Activated CD4-positive, alpha-beta memory T cell treated with anti-CD3 and anti-CD28 coated beads for 36 hours (primary cell): Measurements from ENCODE around the gene MYOF. TPM values are rescaled to one million over a fixed set of nuclear protein-coding genes. Genes with fewer than 3 reads are reported as not detected.

Source experiments
- CTCF ChIA-PET: fragments of 350-600 bp; sonication (Branson Sonifier 250); formaldehyde crosslinking; loops from one replicate; lab custom pipeline; 2021; ENCODE audit warnings: antibody characterized with exemption, inconsistent platforms; lab: Charles Lee
- POLR2A ChIA-PET: fragments of 350-600 bp; sonication (Branson Sonifier 250); formaldehyde crosslinking; loops from one replicate; lab custom pipeline; 2021; ENCODE audit warnings: antibody characterized with exemption; lab: Charles Lee
- DNase-seq: peaks from one replicate; pipeline ENCODE4 v3.0.0-alpha.2; 2020
- H3K27ac Mint-ChIP-seq: one replicate; pipeline ENCODE4 v1.8.0; 2021; ENCODE audit warnings: mixed read lengths
- H3K27me3 Mint-ChIP-seq: one replicate; pipeline ENCODE4 v1.8.0; 2021; ENCODE audit warnings: mixed read lengths
- H3K36me3 Mint-ChIP-seq: one replicate; pipeline ENCODE4 v1.8.0; 2021; ENCODE audit warnings: mixed read lengths
- H3K4me1 Mint-ChIP-seq: one replicate; pipeline ENCODE4 v1.8.0; 2021; ENCODE audit warnings: low read depth, mixed read lengths
- H3K4me3 Mint-ChIP-seq: one replicate; pipeline ENCODE4 v1.8.0; 2021; ENCODE audit warnings: mild to moderate bottlenecking, mixed read lengths
- H3K9me3 Mint-ChIP-seq: one replicate; pipeline ENCODE4 v1.8.0; 2021; ENCODE audit warnings: mixed read lengths
- intact Hi-C: fragments of 100-400 bp; cut with micrococcal nuclease; formaldehyde crosslinking; loops from one replicate; pipeline ENCODE4 v1.15.1; 2023
- total RNA-seq, 2 experiments: library from RNA; stranded (reverse); gene quantifications; one replicate each; pipeline ENCODE4 v1.2.3, GENCODE V29; 2021

MYOF gene
- total RNA-seq, 2 experiments from 2014 or later: 49.3 to 49.7 TPM

GRCh38 chr10:93280699-93281366 lies 201.3 kb downstream of the MYOF start:
- DNase-seq: no peak
- ChIA-PET CTCF (interaction anchor here (0.6 to 1.3 kb wide), 5 partner anchors 9 to 315 kb away, joined by 3 to 4 read pairs (median 4); no protein-coding TSS in a partner anchor), POLR2A (no interaction called here)
- H3K4me3 Mint-ChIP-seq: no peak overlapping the region
- intact Hi-C loops: loop anchor here (10.0 kb wide), 1 partner anchor 316 kb away; no protein-coding TSS in a partner anchor
- H3K36me3 Mint-ChIP-seq: no peaks in the 10 kb centered on the region
- no peaks in the 10 kb centered on the region for H3K4me1 Mint-ChIP-seq
- no peaks in the 10 kb centered on the region for H3K9me3 Mint-ChIP-seq
- H3K27ac Mint-ChIP-seq: no peak overlapping the region
- H3K27me3 Mint-ChIP-seq: no peaks in the 10 kb centered on the region

GRCh38 chr10:93280121-93280698 lies 201.9 kb downstream of the MYOF start:
- POLR2A ChIA-PET: no interaction called here
- DNase-seq: no peak
- intact Hi-C loops: loop anchor here (10.0 kb wide), 1 partner anchor 315 kb away; no protein-coding TSS in a partner anchor
- H3K4me1 Mint-ChIP-seq: no peaks in the 10 kb centered on the region
- H3K4me3 Mint-ChIP-seq: no peak overlapping the region
- CTCF ChIA-PET: interaction anchor here (0.8 to 1.3 kb wide), 4 partner anchors 10 to 315 kb away, joined by 3 to 4 read pairs (median 4); no protein-coding TSS in a partner anchor
- H3K9me3 Mint-ChIP-seq: no peaks in the 10 kb centered on the region
- no peaks in the 10 kb centered on the region for H3K36me3 Mint-ChIP-seq
- H3K27me3 Mint-ChIP-seq: no peaks in the 10 kb centered on the region
- H3K27ac Mint-ChIP-seq: no peak overlapping the region

GRCh38 chr10:93277360-93277759 lies 204.8 kb downstream of the MYOF start:
- no peaks in the 10 kb centered on the region for H3K9me3 Mint-ChIP-seq
- no peaks in the 10 kb centered on the region for H3K27me3 Mint-ChIP-seq
- ChIA-PET POLR2A (no interaction called here), CTCF (no interaction called here)
- DNase-seq: no peak
- H3K27ac Mint-ChIP-seq: no peak overlapping the region
- H3K4me1 Mint-ChIP-seq: no peaks in the 10 kb centered on the region
- no peaks in the 10 kb centered on the region for H3K36me3 Mint-ChIP-seq
- intact Hi-C loops: no loop called here
- no peak overlapping the region for H3K4me3 Mint-ChIP-seq

GRCh38 chr10:93274419-93274818 lies 207.7 kb downstream of the MYOF start:
- POLR2A ChIA-PET: no interaction called here
- H3K4me3 Mint-ChIP-seq: no peak overlapping the region
- no peaks in the 10 kb centered on the region for H3K4me1 Mint-ChIP-seq
- H3K27ac Mint-ChIP-seq: no peak overlapping the region
- CTCF ChIA-PET: no interaction called here
- DNase-seq: no peak
- intact Hi-C loops: no loop called here
- H3K9me3 Mint-ChIP-seq: peaks cover 4% of the 10 kb centered on the region
- H3K36me3 Mint-ChIP-seq: no peaks in the 10 kb centered on the region
- no peaks in the 10 kb centered on the region for H3K27me3 Mint-ChIP-seq

- POLR2A ChIA-PET: no interaction called here
- H3K27ac Mint-ChIP-seq: no peak overlapping the region
Observed at GRCh38 chr10:93272884-93273675, 209.1 kb downstream of the MYOF start.

GRCh38 chr10:93271347-93271746 lies 210.8 kb downstream of the MYOF start:
- Mint-ChIP-seq H3K4me1 (peaks cover 21% of the 10 kb centered on the region), H3K36me3 (no peaks in the 10 kb centered on the region), H3K4me3 (no peak overlapping the region), H3K27me3 (no peaks in the 10 kb centered on the region), H3K9me3 (peaks cover 8% of the 10 kb centered on the region), H3K27ac (no peak overlapping the region)
- no peak for DNase-seq
- intact Hi-C loops: no loop called here
- ChIA-PET POLR2A (no interaction called here), CTCF (no interaction called here)

More at GRCh38 chr10:93272884-93273675, 209.1 kb downstream of the MYOF start:
- peaks cover 7% of the 10 kb centered on the region for H3K4me1 Mint-ChIP-seq
- DNase-seq: no peak
- CTCF ChIA-PET: interaction anchor here (0.6 kb wide), 1 partner anchor 28 kb away, joined by 3 read pairs; no protein-coding TSS in a partner anchor
- no peaks in the 10 kb centered on the region for H3K36me3 Mint-ChIP-seq
- no peaks in the 10 kb centered on the region for H3K27me3 Mint-ChIP-seq
- intact Hi-C loops: no loop called here
- peaks cover 8% of the 10 kb centered on the region for H3K9me3 Mint-ChIP-seq
- no peak overlapping the region for H3K4me3 Mint-ChIP-seq

GRCh38 chr10:93269281-93269680 lies 212.9 kb downstream of the MYOF start:
- H3K27ac Mint-ChIP-seq: no peak overlapping the region
- H3K4me3 Mint-ChIP-seq: no peak overlapping the region
- peaks cover 21% of the 10 kb centered on the region for H3K4me1 Mint-ChIP-seq
- no peaks in the 10 kb centered on the region for H3K27me3 Mint-ChIP-seq
- DNase-seq: no peak
- intact Hi-C loops: no loop called here
- ChIA-PET CTCF (no interaction called here), POLR2A (no interaction called here)
- H3K9me3 Mint-ChIP-seq: peaks cover 8% of the 10 kb centered on the region
- no peaks in the 10 kb centered on the region for H3K36me3 Mint-ChIP-seq

GRCh38 chr10:93268021-93268420 lies 214.1 kb downstream of the MYOF start:
- no peak for DNase-seq
- ChIA-PET CTCF (interaction anchor here (1.0 kb wide), 1 partner anchor 215 kb away, joined by 4 read pairs; the partner anchor contains the start of gene MYOF), POLR2A (no interaction called here)
- Mint-ChIP-seq H3K4me1 (peaks cover 21% of the 10 kb centered on the region), H3K27ac (no peak overlapping the region), H3K27me3 (no peaks in the 10 kb centered on the region), H3K9me3 (peaks cover 8% of the 10 kb centered on the region), H3K4me3 (no peak overlapping the region), H3K36me3 (no peaks in the 10 kb centered on the region)
- intact Hi-C loops: no loop called here

- POLR2A ChIA-PET: no interaction called here
Observed at GRCh38 chr10:93267521-93267920, 214.6 kb downstream of the MYOF start.

GRCh38 chr10:93266858-93267257 lies 215.3 kb downstream of the MYOF start:
- Mint-ChIP-seq H3K27ac (no peak overlapping the region), H3K4me3 (no peak overlapping the region), H3K36me3 (no peaks in the 10 kb centered on the region), H3K9me3 (peaks cover 8% of the 10 kb centered on the region), H3K4me1 (peaks cover 21% of the 10 kb centered on the region), H3K27me3 (no peaks in the 10 kb centered on the region)
- DNase-seq: no peak
- CTCF ChIA-PET: interaction anchor here (0.6 kb wide), 1 partner anchor 23 kb away, joined by 3 read pairs; no protein-coding TSS in a partner anchor
- intact Hi-C loops: no loop called here
- POLR2A ChIA-PET: no interaction called here

More at GRCh38 chr10:93267521-93267920, 214.6 kb downstream of the MYOF start:
- H3K9me3 Mint-ChIP-seq: peaks cover 8% of the 10 kb centered on the region
- intact Hi-C loops: no loop called here
- no peak overlapping the region for H3K27ac Mint-ChIP-seq
- H3K36me3 Mint-ChIP-seq: no peaks in the 10 kb centered on the region
- H3K27me3 Mint-ChIP-seq: no peaks in the 10 kb centered on the region
- peaks cover 21% of the 10 kb centered on the region for H3K4me1 Mint-ChIP-seq
- no peak overlapping the region for H3K4me3 Mint-ChIP-seq
- CTCF ChIA-PET: interaction anchor here (0.6 to 1.0 kb wide), 2 partner anchors 22 to 215 kb away, joined by 3 to 4 read pairs; partner anchors contain the start of gene MYOF
- no peak for DNase-seq

GRCh38 chr10:93261961-93262610 lies 220.0 kb downstream of the MYOF start:
- ChIA-PET POLR2A (interaction anchor here (0.5 kb wide), 1 partner anchor 12 kb away, joined by 3 read pairs; no protein-coding TSS in a partner anchor), CTCF (interaction anchor here (0.7 kb wide), 1 partner anchor 440 kb away, joined by 5 read pairs; the partner anchor contains the start of gene FRA10AC1)
- peaks cover 4% of the 10 kb centered on the region for H3K4me1 Mint-ChIP-seq
- H3K36me3 Mint-ChIP-seq: no peaks in the 10 kb centered on the region
- no peak overlapping the region for H3K4me3 Mint-ChIP-seq
- H3K27ac Mint-ChIP-seq: no peak overlapping the region
- H3K9me3 Mint-ChIP-seq: no peaks in the 10 kb centered on the region
- no peaks in the 10 kb centered on the region for H3K27me3 Mint-ChIP-seq
- intact Hi-C loops: no loop called here
- DNase-seq: no peak
